SK-N-SH (cell line): ENCODE results near the gene CTDSPL2. TPM values are rescaled to one million over a fixed set of nuclear protein-coding genes. Genes with fewer than 3 reads are reported as not detected.

Experiments
- CTCF ChIA-PET: fragments of 300-600, 350-600 bp; formaldehyde crosslinking; extraction: SDS; loops from one replicate; lab custom pipeline; 2021; lab: Yijun Ruan, JAX
- POLR2A ChIA-PET: fragments of 350-600 bp; sonication (Branson Sonifier 250); formaldehyde crosslinking; extraction: SDS; loops from one replicate; lab custom pipeline; 2020; ENCODE audit warnings: antibody characterized with exemption, inconsistent platforms; lab: Yijun Ruan, JAX
- DNase-seq: peaks from one replicate; pipeline ENCODE4 v3.0.0; 2012
- H2AFZ ChIP-seq: fragments of 200-600 bp; sonication (generic); 2 replicates; pipeline ENCODE4 v1.8.1; 2016; ENCODE audit warnings: antibody characterized with exemption, mild to moderate bottlenecking, low read depth
- H3F3A ChIP-seq: fragments of 200-600 bp; sonication (generic); replicated peaks from 2 replicates; pipeline ENCODE3; 2016; ENCODE audit warnings: antibody characterized with exemption, mild to moderate bottlenecking; ENCODE audit not compliant: insufficient read depth
- H3K27ac ChIP-seq, 2 experiments: fragments of 200-500 bp in 1 of 2; fragments of 200-600 bp in 1 of 2; sonication (Bioruptor generic) in 1 of 2; sonication (generic), shearing (Covaris generic) in 1 of 2; 2 replicates each; pipeline versions ENCODE4 v1.5.1 to v1.6.1; 2014 to 2016; ENCODE audit warnings: low read depth in 2 of 2, inconsistent platforms in 1 of 2, low read length in 1 of 2, mild to moderate bottlenecking in 1 of 2, mixed read lengths in 1 of 2
- H3K27me3 ChIP-seq: fragments of 200-600 bp; sonication (generic), shearing (Covaris generic); 2 replicates; pipeline ENCODE4 v1.6.1; 2016; ENCODE audit warnings: mixed run types; ENCODE audit not compliant: insufficient read depth
- H3K36me3 ChIP-seq, 2 experiments: fragments of 200-500 bp in 1 of 2; fragments of 200-600 bp in 1 of 2; sonication (Bioruptor generic) in 1 of 2; sonication (generic) in 1 of 2; replicated peaks in 1 of 2; 2 replicates each; pipeline versions ENCODE3 to v1.5.1; 2014 to 2016; ENCODE audit warnings: low read length in 1 of 2, mild to moderate bottlenecking in 1 of 2; ENCODE audit not compliant: insufficient read depth in 2 of 2, control insufficient read depth in 1 of 2
- H3K4me1 ChIP-seq, 2 experiments: fragments of 200-500 bp in 1 of 2; fragments of 200-600 bp in 1 of 2; sonication (Bioruptor generic) in 1 of 2; sonication (generic), shearing (Covaris generic) in 1 of 2; 2 replicates each; pipeline versions ENCODE4 v1.5.1 to v1.6.1; 2014 to 2016; ENCODE audit warnings: low read depth in 1 of 2, low read length in 1 of 2, mixed run types in 1 of 2; ENCODE audit not compliant: insufficient read depth in 2 of 2, control insufficient read depth in 1 of 2
- H3K4me2 ChIP-seq: fragments of 200-600 bp; sonication (generic), shearing (Covaris generic); 2 replicates; pipeline ENCODE4 v1.6.1; 2017; ENCODE audit warnings: mixed run types
- H3K4me3 ChIP-seq, 2 experiments: fragments of 200-500 bp in 1 of 2; fragments of 200-600 bp in 1 of 2; sonication (Bioruptor generic) in 1 of 2; sonication (generic), shearing (Covaris generic) in 1 of 2; 2 replicates each; pipeline versions ENCODE4 v1.5.1 to v1.8.1; 2014 to 2016; ENCODE audit warnings: low read depth in 2 of 2, inconsistent platforms in 1 of 2, low read length in 1 of 2, mild to moderate bottlenecking in 1 of 2, mixed read lengths in 1 of 2, moderate library complexity in 1 of 2
- H3K79me2 ChIP-seq: fragments of 200-600 bp; sonication (generic); 2 replicates; pipeline ENCODE4 v1.8.1; 2017; ENCODE audit warnings: mild to moderate bottlenecking; ENCODE audit not compliant: insufficient read depth
- H3K9ac ChIP-seq: fragments of 200-600 bp; sonication (generic); 2 replicates; pipeline ENCODE4 v1.6.1; 2017; ENCODE audit warnings: mixed run types
- H3K9me2 ChIP-seq: fragments of 200-600 bp; sonication (generic); 2 replicates; pipeline ENCODE4 v1.6.1; 2017; ENCODE audit warnings: mixed run types
- H3K9me3 ChIP-seq: fragments of 200-600 bp; sonication (generic); 2 replicates; pipeline ENCODE4 v1.6.1; 2017; ENCODE audit warnings: mixed run types, mild to moderate bottlenecking, moderate library complexity
- H4K20me1 ChIP-seq: fragments of 200-600 bp; sonication (generic); 2 replicates; pipeline ENCODE4 v1.6.1; 2017; ENCODE audit warnings: mild to moderate bottlenecking, mixed run types; ENCODE audit not compliant: insufficient read depth
- ELF1 ChIP-seq: IDR thresholded peaks from 2 replicates; pipeline ENCODE4 v1.4.0; 2012
- EP300 ChIP-seq, 2 experiments: IDR thresholded peaks; 2 replicates each; pipeline versions ENCODE4 v1.4.0 to v1.6.1; 2012; ENCODE audit warnings: borderline replicate concordance in 1 of 2, low read depth in 1 of 2, low read length in 1 of 2
- FOSL2 ChIP-seq: IDR thresholded peaks from 2 replicates; pipeline ENCODE4 v1.4.0; 2012; ENCODE audit warnings: low read depth, mild to moderate bottlenecking, moderate library complexity, borderline replicate concordance
- FOXJ3 ChIP-seq: sonication (generic); formaldehyde crosslinking; IDR thresholded peaks from 2 replicates; pipeline ENCODE4 v1.5.1; 2020; ENCODE audit warnings: mild to moderate bottlenecking, missing genetic modification reagents
- GABPA ChIP-seq: IDR thresholded peaks from 2 replicates; pipeline ENCODE4 v1.4.0; 2012; ENCODE audit warnings: low read depth, mild to moderate bottlenecking
- IRF3 ChIP-seq: fragments of 150-350 bp; IDR thresholded peaks from 2 replicates; pipeline ENCODE4 v1.6.1; 2016; ENCODE audit warnings: mild to moderate bottlenecking, low read depth, low read length
- JUND ChIP-seq: IDR thresholded peaks from 2 replicates; pipeline ENCODE4 v1.4.0; 2012
- MXI1 ChIP-seq: IDR thresholded peaks from 2 replicates; pipeline ENCODE4 v1.6.1; 2012; ENCODE audit warnings: mild to moderate bottlenecking, low read depth, low read length, improper control_type of control experiment
- NFIC ChIP-seq: IDR thresholded peaks from 2 replicates; pipeline ENCODE4 v1.4.0; 2012; ENCODE audit warnings: borderline replicate concordance
- PBX3 ChIP-seq: IDR thresholded peaks from 2 replicates; pipeline ENCODE4; 2012
- RAD21 ChIP-seq: IDR thresholded peaks from 2 replicates; pipeline ENCODE4 v1.6.1; 2012; ENCODE audit warnings: mild to moderate bottlenecking, low read length
- REST ChIP-seq: IDR thresholded peaks from 2 replicates; pipeline ENCODE4 v1.6.1; 2012; ENCODE audit warnings: mild to moderate bottlenecking, low read depth, low read length, moderate library complexity
- SMC3 ChIP-seq: IDR thresholded peaks from 2 replicates; pipeline ENCODE4 v1.6.1; 2012; ENCODE audit warnings: low read depth, low read length, improper control_type of control experiment
- TCF12 ChIP-seq: IDR thresholded peaks from 2 replicates; pipeline ENCODE4 v1.4.0; 2012
- TEAD4 ChIP-seq: IDR thresholded peaks from 2 replicates; pipeline ENCODE4 v1.4.0; 2012; ENCODE audit warnings: mild to moderate bottlenecking, borderline replicate concordance; ENCODE audit not compliant: insufficient read depth
- ZBTB33 ChIP-seq: IDR thresholded peaks from 2 replicates; pipeline ENCODE4 v1.4.0; 2012; ENCODE audit warnings: low read depth, borderline replicate concordance
- WGBS: methylation state at CpG from one replicate; pipeline ENCODE4 v1.1.6; 2017; ENCODE audit warnings: low lambda C conversion rate; 5-methylcytosine and 5-hydroxymethylcytosine counted together
- polyA plus RNA-seq, 3 experiments: library from polyadenylated mRNA; depleted of rRNA; stranded (reverse); fragments of >200 nt; gene quantifications; 2 replicates each; pipeline ENCODE4 v1.2.3, GENCODE V29; 2012
- TF ChIP-seq, protein P1 (sequence below): fragments of 150-350 bp; IDR thresholded peaks from 2 replicates; pipeline ENCODE4 v1.6.1; 2017; ENCODE audit warnings: antibody characterized with exemption, low read length, low read depth, borderline replicate concordance
- TF ChIP-seq, protein P2 (sequence below): IDR thresholded peaks from 2 replicates; pipeline ENCODE4 v1.4.0; 2012; ENCODE audit warnings: low read depth

The CTDSPL2 gene
- polyA plus RNA-seq, 1 of the 3 experiments (the other 2 are of a cell fraction): 9.0 TPM

DNA sequence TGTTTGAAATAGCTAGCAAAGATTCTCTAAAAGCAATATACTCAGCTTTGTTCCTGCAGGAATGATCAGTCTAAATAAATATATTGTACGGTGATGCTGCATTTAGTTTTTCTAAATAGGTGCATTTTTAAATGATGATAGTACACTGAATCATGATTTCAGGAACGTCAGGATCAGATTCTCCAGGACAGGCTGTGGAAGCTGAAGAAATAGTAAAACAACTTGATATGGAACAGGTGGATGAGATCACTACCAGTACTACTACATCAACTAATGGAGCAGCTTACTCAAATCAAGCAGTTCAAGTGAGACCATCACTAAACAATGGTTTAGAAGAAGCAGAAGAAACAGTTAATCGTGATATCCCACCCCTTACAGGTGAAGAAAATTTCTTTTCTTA lies 63.2 kb downstream of the CTDSPL2 start:
- Histone ChIP-seq H3K36me3 (peaks cover 4 to 32% of the 10 kb centered on the region in 2 experiments), H2AFZ (no peak overlapping the region), H3K4me3 (no peak overlapping the region), H3F3A (peaks cover 18% of the 10 kb centered on the region), H3K4me2 (no peak overlapping the region), H3K27me3 (no peaks in the 10 kb centered on the region), H3K9me3 (no peaks in the 10 kb centered on the region), H3K4me1 (peaks cover 0 to 16% of the 10 kb centered on the region in 2 experiments; a peak in 2 of 4 replicates), H4K20me1 (peaks cover 19% of the 10 kb centered on the region; the same call in 1 of the 2 replicates), H3K27ac (peak overlapping the region in 1 of 2 experiments; percentile 78; a peak in 2 of 4 replicates), H3K9ac (no peak overlapping the region), H3K79me2 (peaks cover 62% of the 10 kb centered on the region), H3K9me2 (no peaks in the 10 kb centered on the region)
- no peak for DNase-seq
- POLR2A ChIA-PET: interaction anchor here (1.3 kb wide), 1 partner anchor 64 kb away, joined by 4 read pairs; the partner anchor contains the start of gene CTDSPL2
- CTCF ChIA-PET: interaction anchor here (1.0 to 3.1 kb wide), 4 partner anchors 9 to 34 kb away, joined by 3 to 15 read pairs (median 4); no protein-coding TSS in a partner anchor
- peak; percentile 48; the same call in 1 of the 2 replicates for TF ChIP-seq JUND
- no peak for TF ChIP-seq ZBTB33
- TF ChIP-seq TEAD4: no peak
- no peak for TF ChIP-seq GABPA
- peak; percentile 72 for TF ChIP-seq TCF12
- TF ChIP-seq PBX3: peak; percentile 47
- TF ChIP-seq, protein P1, sequence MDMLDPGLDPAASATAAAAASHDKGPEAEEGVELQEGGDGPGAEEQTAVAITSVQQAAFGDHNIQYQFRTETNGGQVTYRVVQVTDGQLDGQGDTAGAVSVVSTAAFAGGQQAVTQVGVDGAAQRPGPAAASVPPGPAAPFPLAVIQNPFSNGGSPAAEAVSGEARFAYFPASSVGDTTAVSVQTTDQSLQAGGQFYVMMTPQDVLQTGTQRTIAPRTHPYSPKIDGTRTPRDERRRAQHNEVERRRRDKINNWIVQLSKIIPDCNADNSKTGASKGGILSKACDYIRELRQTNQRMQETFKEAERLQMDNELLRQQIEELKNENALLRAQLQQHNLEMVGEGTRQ: no peak
- no peak for TF ChIP-seq MXI1
- peak; percentile 64; the same call in 1 of the 2 replicates for TF ChIP-seq FOSL2
- TF ChIP-seq, protein P2, sequence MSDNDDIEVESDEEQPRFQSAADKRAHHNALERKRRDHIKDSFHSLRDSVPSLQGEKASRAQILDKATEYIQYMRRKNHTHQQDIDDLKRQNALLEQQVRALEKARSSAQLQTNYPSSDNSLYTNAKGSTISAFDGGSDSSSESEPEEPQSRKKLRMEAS: no peak
- WGBS: 40% methylated on average over 3 of the region's 3 CpGs

DNA sequence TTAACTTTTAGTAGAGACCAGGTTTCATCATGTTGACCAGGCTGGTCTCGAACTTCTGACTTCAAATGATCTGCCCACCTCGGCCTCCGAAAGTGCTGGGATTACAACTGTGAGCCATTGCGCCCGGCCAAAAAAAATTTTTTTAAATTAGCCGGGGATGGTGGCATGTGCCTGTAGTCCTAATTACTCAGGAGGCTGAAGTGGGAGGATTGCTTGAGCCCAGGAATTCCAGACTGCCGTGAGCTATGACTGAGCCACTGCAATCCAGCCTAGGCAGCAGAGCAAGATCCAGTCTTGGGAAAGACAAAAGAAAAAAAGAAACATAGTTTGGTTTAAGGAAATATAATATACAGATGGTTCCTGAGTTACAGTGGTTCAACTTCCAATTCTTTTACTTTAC lies 64.6 kb downstream of the CTDSPL2 start:
- ChIA-PET POLR2A (interaction anchor here (0.6 kb wide), 1 partner anchor 9 kb away, joined by 5 read pairs; no protein-coding TSS in a partner anchor), CTCF (interaction anchor here (3.1 kb wide), 1 partner anchor 9 kb away, joined by 15 read pairs; no protein-coding TSS in a partner anchor)
- WGBS: 94% methylated on average over 7 of the region's 7 CpGs
- Histone ChIP-seq H3K9ac (no peak overlapping the region), H3K36me3 (peaks cover 7 to 30% of the 10 kb centered on the region in 2 experiments), H3K9me3 (no peaks in the 10 kb centered on the region), H3K4me2 (no peak overlapping the region), H3K4me1 (peaks cover 0 to 16% of the 10 kb centered on the region in 2 experiments; a peak in 2 of 4 replicates), H3K27me3 (no peaks in the 10 kb centered on the region), H3K79me2 (peaks cover 62% of the 10 kb centered on the region; the same call in 1 of the 2 replicates), H3K9me2 (no peaks in the 10 kb centered on the region), H3F3A (peaks cover 18% of the 10 kb centered on the region), H4K20me1 (peaks cover 19% of the 10 kb centered on the region; the same call in 1 of the 2 replicates), H2AFZ (no peak overlapping the region), H3K27ac (no peak overlapping the region), H3K4me3 (no peak overlapping the region)
- no peak for DNase-seq
- no peak for TF ChIP-seq ELF1
- no peak for TF ChIP-seq FOXJ3
- no peak for TF ChIP-seq SMC3
- TF ChIP-seq IRF3: no peak
- no peak for TF ChIP-seq GABPA
- no peak for TF ChIP-seq RAD21
- no peak for TF ChIP-seq NFIC
- TF ChIP-seq TCF12: no peak
- TF ChIP-seq MXI1: no peak
- TF ChIP-seq REST: no peak
- no peak for TF ChIP-seq EP300 (IDR thresholded peaks at IDR 0.05; ENCODE audit: borderline replicate concordance in 1 of 2, low read depth in 1 of 2, low read length in 1 of 2)
